RWPE1 (cell line): ENCODE results near the gene TREML4.

Experiments
- CTCF ChIA-PET: fragments of 350-600 bp; sonication (Branson Sonifier 250); formaldehyde crosslinking; extraction: SDS; loops from one replicate; lab custom pipeline; 2021; lab: Yijun Ruan, JAX
- POLR2A ChIA-PET: fragments of 400-600 bp; formaldehyde crosslinking; extraction: SDS; loops from one replicate; lab custom pipeline; 2020; ENCODE audit warnings: antibody characterized with exemption; ENCODE audit not compliant: low non-redundant PET; lab: Yijun Ruan, JAX
- DNase-seq: peaks from one replicate; pipeline ENCODE4 v3.0.0; 2012; ENCODE audit warnings: low spot score
- H3K27ac ChIP-seq: fragments of 450-650 bp; 2 replicates; pipeline ENCODE4 v1.5.1; 2017
- TF ChIP-seq, protein P1 (sequence below): fragments of 450-650 bp; conservative IDR thresholded peaks from 2 replicates; pipeline ENCODE4 v1.5.1; 2017; ENCODE audit warnings: low read depth, mild to moderate bottlenecking

Gene TREML4

DNA sequence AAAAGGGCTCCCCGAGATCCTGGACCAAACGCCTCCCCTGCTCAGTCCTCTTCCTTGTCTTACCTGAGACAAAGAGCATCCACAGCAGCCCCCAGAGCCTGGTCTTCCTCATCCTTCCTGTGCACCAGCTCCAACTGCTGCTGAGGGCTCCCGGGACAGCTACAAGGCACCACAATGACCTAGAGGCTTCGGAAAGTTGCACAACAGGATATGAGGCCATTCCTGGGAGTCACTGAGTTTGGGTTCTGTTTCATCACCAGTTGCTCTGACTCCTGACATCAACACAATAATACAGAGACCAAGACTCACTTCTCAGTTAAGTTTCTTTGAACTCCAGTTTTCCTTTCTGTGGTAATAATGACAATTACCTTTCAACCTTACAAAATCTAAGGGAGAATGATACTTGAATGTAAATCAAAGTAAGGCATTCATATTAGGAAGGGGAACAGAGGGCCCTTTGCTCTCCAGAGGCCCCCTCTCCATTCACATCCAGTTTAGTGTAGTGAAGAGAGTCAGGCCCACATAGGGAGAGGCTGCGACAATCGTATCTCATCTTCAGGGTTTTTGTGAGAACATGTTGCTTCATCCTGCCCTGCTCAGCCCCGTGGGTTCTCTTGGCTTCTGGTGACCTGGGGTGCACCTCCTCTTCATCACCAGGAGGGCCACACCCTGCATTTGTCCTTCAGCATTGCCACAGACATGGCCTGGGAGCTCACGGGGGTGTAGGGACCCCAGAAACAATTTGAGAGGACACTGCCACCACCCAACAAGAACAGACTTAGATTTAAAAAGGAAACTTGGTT, 58.6 kb downstream of the TREML4 start, which contains the start of gene TREM1:
TREM1 (minus strand) TSS at position 139 of the 803 bp plus-strand sequence; CDS start at position 112, 27 bp downstream.
- DNase-seq: peak; percentile 73
- ChIA-PET CTCF (interaction anchor here (0.6 kb wide), 2 partner anchors 14 to 58 kb away, joined by 3 read pairs; no protein-coding TSS in a partner anchor), POLR2A (no interaction called here)
- H3K27ac ChIP-seq: no peak within 1 kb of the TSS
- TF ChIP-seq, protein P1, sequence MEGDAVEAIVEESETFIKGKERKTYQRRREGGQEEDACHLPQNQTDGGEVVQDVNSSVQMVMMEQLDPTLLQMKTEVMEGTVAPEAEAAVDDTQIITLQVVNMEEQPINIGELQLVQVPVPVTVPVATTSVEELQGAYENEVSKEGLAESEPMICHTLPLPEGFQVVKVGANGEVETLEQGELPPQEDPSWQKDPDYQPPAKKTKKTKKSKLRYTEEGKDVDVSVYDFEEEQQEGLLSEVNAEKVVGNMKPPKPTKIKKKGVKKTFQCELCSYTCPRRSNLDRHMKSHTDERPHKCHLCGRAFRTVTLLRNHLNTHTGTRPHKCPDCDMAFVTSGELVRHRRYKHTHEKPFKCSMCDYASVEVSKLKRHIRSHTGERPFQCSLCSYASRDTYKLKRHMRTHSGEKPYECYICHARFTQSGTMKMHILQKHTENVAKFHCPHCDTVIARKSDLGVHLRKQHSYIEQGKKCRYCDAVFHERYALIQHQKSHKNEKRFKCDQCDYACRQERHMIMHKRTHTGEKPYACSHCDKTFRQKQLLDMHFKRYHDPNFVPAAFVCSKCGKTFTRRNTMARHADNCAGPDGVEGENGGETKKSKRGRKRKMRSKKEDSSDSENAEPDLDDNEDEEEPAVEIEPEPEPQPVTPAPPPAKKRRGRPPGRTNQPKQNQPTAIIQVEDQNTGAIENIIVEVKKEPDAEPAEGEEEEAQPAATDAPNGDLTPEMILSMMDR: no peak

DNA sequence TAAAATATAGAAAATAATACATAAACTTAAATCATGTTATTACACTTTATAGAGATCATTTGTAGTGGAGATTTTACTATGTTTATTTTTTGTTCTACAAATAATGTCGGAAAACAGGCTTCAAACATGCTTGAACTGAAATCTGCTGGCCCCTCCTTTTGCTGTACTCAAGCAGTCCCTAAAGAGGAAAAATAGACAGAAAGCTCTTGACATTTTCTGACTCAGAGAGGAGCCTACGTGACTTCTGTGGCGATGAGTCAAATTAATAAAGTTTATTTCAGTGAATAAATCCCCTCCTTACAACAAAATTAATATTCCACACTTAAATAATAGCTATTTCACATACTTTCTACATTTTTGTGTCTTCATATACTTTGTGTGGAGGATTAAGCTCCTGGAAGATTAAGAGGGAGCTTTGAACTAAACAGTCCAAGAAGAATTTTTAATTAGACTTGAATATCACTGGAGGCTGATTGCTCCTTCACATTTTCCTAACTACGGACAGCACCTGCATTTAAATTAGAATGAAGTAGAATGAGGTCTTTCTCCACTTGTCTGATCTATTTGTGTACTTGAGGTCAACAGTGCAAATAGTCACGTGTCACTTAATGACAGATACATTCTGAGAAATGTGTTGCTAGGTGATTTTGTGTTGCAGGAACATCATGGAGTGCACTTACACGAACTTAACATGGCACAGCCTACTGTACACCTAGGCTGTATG, 60.0 kb downstream of the TREML4 start:
- no peak for DNase-seq
- ChIA-PET POLR2A (no interaction called here), CTCF (no interaction called here)
- no peak overlapping the region for H3K27ac ChIP-seq
- TF ChIP-seq, protein P1: no peak
